ENCODE measurements around the gene AKAP12.
"Not testable (repeated sequence)": the region's sequence is repeated elsewhere in the genome, so short reads cannot be mapped to it uniquely, and the experiment has no call there.

AKAP12 gene

DNA sequence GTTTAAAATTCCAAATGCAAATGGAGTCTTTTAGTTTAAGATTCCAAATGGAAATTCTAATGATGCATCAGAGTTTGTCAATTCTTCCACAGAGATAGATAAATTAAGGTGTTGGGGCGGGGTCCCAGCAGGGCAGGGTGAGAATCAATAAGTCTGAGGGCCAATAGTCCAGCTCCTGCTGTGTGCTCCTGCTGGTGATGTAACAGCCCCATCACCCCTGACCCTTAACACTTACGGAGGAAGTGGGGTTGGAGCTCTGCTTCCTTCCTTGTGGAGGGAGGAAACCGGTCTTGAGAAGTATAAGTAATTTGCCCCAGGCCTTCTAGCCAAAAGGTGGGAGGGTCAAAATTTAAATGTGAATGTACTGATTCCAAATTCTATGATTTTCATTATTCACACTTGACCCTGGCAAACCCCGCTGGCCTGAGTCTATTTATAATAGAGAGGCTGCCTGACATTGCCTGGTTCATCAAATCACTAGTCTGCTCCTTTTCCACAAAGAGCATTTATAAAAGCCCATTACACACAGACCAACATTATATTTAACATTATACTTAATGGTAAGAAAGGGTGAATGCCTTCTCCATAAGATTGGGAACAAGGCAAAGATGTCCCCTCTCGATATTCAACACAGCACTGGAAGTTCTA is 134.4 kb downstream of the AKAP12 start:
- in situ Hi-C loops (cut with MboI; ENCODE audit: low sequenced_read_pairs), result no loop called here

DNA sequence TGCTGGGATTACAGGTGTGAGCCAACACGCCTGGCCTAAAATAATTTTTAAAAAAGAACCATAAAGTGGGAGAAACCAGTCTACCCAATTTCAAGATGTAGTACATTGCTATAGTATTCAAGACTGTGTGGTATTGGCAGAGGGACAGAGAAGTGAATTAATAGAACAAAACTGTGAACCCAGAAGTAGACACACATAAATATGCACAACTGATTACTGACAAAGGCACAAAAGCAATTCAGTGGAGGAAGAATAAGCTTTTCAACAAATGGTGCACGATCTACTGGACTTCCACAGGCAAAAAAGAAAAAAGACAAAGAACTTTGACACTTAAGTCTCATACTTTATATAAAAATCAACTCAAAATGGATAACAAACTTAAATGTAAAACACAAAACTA is 136.1 kb downstream of the AKAP12 start:
- in situ Hi-C loops (cut with MboI; ENCODE audit: low sequenced_read_pairs), result no loop called here

DNA sequence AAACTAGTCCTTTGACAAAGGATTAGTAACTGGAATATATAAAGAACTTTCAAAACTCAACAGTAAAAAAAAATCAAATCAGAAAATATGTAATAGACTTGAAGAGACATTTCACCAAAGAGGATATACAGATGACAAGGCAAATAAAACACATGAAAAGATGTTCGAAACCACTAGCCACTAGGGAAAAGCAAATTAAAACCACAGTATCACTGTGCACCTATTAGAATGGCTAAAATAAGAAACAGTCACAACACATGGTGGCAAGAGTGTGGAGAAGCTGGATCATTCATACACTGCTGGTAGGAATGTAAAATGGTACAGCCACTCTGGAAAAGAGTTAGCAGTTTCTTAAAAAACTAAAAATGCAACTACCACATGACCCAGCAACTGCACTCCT is 136.7 kb downstream of the AKAP12 start:
- in situ Hi-C loops (cut with MboI; ENCODE audit: low sequenced_read_pairs), result no loop called here

DNA sequence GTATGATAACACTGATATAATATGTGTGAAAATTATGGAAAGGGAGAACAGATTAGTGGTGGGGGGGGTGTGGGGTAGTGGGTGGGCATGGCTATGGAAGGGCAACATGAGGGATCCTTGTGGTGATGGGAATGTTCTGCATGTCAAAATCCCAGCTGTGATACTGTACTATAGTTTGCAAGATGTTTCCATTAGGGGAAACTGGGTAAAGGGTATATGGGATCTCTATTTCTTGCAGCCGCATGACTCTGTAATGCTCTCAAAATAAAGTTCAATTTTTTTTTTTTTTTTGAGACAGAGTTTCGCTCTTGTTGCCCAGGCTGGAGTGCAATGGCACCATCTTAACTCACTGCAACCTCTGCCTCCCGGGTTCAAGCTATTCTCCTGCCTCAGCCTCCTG is 137.3 kb downstream of the AKAP12 start:
- in situ Hi-C loops (cut with MboI; ENCODE audit: low sequenced_read_pairs), result no loop called here

DNA sequence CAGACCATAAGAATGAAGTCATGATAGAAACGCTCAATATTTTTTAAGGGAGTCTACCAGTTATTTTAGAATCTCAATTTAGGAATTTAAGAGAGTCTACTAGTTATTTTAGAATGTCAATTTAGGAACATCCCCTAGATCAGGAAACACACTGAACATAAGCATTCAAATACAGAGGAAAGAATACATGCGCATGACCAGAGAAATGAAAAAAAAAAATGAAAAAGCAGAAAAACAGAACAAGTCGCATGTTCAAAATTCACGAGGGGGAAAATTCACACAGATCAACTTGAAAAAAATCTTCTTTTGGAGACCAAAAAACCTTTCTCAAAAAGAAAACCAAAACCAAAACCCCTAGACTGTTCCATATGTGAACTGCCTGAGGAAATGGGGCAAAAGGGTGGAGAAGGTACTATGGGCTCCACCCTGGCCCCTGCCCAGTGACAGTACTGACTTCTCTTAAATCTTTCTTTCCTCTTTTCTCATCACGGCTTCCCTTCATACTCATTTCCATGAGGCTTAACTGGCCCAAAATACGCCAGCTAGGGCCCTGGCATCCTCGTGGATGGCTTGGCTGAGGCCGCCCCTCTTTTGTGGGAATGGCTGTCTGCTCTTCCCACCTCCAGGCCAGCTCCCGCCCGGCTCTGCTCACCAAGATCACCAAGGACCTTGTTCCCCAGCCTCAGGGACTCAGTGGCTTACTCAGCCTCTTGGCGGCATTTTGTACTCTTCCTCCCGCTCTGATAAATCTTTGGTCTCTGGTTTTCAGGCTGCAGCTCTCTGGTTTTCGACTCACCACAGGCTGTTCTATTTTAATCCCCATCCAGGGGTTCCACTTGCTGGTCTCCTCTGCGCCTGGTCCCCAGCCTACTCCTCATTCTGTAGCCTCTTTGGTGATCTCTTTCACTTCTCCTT is 140.4 kb downstream of the AKAP12 start:
- in situ Hi-C loops (cut with MboI; ENCODE audit: low sequenced_read_pairs), result no loop called here

DNA sequence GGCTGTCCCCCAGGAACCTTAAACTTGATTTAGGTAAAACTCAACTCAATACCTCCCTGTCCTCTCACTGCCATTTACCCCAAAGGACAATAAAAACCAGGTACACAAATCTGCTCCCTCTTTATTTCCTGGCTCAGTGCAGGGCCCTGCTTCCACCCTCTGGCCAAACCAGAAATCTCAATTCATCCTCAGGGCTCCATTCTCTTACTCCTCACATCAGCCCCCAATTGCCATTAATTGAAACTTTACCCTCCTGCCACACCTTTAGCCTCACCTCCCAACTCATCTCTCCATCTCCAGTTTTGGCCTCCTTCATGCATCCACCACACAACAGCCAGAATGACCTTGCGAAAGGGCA is 141.1 kb downstream of the AKAP12 start:
- in situ Hi-C loops (cut with MboI; ENCODE audit: low sequenced_read_pairs), result no loop called here

DNA sequence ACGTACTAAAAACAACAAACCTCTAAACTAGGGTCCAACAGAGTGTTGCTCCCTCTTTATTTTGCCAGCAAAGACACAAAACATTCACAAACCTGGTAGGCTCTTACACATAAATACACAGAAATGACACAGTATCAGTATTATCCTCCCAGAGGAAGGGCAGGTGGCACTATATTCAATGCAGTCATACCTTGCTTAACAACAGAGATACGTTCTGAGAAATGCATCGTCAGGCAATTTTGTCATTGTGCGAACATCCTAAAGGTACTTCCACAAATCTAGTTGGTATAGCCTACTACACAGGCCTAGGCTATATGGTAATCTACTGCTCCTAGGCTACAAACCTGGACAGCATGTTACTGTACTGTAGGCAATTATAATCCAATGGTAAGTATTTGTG is 142.0 kb downstream of the AKAP12 start:
- in situ Hi-C loops (cut with MboI; ENCODE audit: low sequenced_read_pairs), result no loop called here

DNA sequence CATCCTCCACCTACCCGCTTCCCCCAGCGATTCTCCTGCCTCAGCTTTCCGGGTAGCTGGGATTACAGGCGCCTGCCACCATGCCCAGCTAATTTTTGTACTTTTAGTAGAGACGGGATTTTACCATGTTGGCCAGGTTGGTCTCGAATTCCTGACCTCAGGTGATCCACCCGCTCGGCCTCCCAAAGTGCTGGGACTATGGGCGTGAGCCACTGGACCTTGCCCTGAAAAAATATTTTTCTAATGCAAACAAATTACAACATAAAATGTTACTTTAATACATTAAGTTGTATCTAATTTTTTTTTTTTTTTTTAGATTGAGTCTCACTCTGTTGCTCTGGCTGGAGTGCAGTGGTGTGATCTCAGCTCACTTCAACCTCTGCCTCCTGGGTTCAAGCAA is 142.9 kb downstream of the AKAP12 start:
- in situ Hi-C loops (cut with MboI; ENCODE audit: low sequenced_read_pairs), result not testable (repeated sequence)

DNA sequence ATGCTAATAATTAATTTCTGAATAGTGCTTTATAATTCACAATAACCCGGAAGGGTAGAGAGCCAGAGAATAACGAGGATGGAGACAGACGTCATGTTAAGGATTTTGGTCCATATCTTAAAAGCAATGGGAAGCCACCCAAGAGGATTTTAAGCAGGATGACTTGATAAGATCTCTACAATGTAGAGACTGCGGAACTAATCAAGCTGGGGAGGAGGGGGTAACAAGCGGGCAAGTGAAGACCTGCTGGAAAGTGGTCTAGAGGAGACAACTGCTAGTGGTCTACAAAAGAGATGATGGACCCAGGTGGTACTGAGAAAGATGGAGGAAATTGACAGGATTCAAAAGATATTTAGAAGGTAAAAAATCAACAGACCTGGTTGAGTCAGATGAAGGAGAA is 144.4 kb downstream of the AKAP12 start:
- in situ Hi-C loops (cut with MboI; ENCODE audit: low sequenced_read_pairs), result no loop called here

DNA sequence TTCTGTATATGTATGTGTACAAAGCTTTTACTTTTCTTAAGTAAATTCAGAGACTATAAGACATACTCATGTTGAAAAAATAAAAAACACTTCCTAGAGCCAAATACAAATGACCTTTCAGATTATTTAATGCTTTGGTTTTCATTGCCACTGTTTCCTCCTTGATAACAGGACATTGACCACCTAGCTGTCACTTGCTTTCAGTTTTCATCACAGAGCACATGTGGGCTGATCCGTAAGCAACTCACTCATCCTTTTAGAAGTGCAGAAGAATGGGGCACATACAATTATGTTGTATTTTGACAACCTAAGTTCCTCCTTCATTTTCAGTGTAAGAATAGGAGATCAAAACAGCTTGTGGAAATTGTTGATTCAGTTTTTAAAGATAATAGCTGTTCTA is 145.4 kb downstream of the AKAP12 start:
- in situ Hi-C loops (cut with MboI; ENCODE audit: low sequenced_read_pairs), result no loop called here

DNA sequence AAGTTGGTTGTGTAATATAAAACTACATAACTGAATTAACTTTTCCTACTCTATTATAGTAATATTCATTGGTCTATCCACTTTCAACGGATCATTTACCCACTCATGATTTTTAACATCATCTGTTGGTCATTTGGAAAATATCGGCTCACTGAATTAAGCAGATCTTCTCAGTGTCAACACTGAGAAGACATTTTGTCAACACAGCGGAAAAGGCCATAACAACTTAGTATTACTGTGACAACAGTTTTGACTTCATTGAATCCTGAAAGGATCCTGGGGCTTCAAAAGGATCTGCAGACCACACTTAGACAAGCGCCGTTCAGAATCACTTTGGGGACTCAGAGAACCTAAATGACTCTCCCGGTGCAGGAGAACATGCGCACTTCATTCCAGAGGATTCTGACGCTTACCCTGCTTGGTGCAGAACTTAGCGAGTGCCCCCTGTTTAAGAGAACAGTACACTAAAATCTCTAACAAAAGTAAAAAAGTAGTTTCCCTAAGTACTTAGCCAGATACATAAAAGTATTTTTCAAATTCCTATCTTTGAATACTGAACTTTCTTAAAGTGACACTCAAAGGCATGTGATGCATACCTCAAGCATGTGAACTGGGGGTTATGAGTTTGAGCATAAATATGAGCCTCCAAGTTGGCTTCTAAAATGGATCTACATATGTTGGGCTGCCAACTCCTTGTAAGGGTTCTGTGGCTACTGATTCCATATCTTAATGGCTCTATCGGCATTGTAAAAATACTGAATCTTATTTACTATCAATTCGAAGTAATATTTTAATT is 147.6 kb downstream of the AKAP12 start:
- in situ Hi-C loops (cut with MboI; ENCODE audit: low sequenced_read_pairs), result no loop called here

DNA sequence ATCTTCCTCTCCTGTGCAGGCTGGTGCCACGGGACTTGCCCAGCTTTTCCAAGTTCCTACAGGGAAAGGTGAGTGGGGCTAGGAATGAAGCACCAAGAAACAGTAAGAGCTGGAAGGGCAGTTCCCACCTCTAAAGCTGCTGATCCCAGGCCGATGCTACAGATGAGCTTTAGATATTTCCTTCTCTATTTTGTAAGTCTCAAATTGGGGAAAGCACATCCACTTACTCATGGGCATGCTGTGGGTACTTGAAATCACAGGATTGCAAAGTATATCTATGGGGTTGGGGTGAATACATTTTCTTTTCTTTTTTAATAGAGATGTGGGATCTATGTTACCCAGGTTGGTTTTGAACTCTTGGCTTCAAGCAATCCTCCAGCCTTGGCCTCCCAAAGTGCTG is 148.5 kb downstream of the AKAP12 start:
- in situ Hi-C loops (cut with MboI; ENCODE audit: low sequenced_read_pairs), result no loop called here

DNA sequence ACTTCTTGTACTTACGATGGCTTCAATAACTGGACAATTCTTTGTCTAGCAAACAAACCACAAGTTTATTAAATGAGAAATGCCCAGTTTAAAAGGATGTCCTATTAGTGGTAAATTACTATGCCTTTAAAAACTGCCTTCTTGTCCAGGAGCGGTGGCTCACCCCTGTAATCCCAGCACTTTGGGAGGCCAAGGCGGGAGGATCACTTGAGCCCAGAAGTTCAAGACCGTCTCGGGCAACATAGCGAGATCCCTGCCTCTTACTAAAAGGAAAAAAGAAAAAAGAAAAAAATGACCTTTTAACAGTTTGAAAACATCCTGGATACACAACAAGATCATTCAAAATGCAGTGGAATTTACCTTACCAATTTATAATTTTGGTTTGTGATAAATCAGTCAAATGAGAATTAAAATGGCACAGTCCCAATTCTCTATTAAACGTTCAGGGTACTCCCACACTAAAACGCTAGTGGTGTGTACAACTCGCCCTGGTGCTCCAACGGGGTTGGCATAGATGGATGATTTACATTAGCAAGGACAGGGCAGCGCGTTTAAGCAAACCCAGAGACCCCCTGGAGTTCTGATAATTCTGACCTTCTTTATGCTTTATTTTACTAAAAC is 149.3 kb downstream of the AKAP12 start:
- in situ Hi-C loops (cut with MboI; ENCODE audit: low sequenced_read_pairs), result no loop called here

DNA sequence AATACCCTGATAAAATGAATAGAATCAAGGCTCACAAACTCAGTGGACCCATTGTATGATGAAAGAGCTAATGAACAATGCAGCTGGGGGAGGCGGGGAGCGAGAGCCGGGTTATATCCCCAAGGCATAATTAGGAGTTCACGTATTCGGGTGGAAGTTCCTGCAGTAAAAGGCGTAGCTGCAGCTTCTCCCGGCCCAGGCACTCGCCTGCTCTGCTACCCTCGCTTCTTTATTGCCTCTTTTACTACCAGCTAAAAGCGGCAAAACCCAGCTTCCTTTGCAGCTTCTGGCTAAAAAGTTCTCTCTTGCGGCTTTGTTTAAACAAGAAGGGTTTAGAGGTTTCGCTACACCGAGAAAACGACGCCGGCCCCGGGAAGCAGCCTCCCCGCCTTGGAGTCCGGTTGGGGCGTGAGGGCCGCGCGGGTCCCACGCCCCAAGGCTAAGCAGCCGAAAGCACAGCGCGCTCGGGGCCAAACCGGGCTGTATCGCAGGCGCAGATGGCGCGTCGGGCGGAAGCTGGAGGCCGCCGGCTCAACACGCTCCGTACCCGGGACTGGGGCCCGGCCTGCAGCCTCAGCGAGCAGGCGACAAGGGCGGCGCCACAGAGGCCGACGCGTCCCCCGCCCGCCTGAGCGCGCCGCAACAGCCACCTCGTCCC is 150.0 kb downstream of the AKAP12 start:
- in situ Hi-C loops (cut with MboI; ENCODE audit: low sequenced_read_pairs), result no loop called here

DNA sequence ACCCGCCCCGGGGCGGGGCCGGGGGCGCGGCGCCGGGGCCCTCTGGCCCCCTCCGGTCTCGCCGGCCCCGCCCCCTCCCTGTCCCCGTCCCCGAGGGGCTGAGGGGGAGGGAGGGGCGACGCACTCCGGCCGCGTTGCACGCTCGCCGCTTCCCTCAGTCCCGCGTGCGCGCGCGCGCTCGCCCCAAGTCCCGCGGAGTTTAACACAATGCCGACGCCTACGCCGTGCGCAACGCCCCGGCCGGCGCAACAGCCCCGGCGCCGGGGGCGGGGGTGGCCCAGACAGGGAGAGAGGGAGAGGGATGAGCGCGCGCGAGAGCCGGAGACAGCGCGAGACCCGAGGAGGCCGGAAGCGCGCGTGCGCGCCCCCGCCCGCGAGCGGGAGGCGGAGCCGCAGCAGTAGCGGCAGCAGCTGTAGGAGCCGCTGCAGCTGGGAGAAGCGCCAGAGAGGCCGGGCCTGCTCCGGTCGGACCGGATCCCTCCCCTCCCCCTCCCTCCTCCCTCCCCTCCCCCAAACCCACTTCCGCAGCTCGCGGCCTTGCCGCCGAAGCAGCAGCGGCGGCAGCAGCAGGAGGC is 150.6 kb downstream of the AKAP12 start:
- in situ Hi-C loops (cut with MboI; ENCODE audit: low sequenced_read_pairs), result no loop called here

DNA sequence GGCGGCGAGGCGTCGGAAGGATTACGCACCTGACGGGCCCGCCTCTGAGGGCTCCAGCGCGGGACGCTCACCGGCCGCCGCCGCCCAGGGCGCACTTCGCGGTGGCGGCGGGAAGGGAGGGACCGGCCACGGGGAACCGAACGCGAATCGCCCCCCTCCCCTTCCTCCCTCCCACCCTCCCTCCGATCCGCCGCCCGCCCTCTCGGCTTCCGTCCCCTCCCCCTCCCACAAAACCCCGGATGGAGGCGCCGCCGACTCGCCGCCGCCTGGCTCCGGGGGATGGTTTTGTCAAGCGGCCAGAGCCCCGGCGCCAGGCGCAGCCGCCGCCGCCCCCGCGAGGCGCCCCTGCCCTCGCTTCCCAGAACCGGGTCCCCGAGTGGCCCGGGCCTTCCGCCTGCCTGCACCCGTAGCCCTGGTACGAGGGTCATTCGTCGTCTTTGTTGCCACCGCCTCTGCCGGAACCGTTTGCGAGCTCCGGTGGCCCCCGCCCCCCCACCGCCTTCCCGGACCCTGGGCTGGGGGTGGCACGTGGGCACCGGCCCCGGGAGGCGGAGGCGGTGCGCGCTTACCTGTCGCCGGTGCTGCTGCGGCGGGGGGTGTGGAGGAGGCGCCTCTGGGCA is 151.2 kb downstream of the AKAP12 start:
- in situ Hi-C loops (cut with MboI; ENCODE audit: low sequenced_read_pairs), result no loop called here

DNA sequence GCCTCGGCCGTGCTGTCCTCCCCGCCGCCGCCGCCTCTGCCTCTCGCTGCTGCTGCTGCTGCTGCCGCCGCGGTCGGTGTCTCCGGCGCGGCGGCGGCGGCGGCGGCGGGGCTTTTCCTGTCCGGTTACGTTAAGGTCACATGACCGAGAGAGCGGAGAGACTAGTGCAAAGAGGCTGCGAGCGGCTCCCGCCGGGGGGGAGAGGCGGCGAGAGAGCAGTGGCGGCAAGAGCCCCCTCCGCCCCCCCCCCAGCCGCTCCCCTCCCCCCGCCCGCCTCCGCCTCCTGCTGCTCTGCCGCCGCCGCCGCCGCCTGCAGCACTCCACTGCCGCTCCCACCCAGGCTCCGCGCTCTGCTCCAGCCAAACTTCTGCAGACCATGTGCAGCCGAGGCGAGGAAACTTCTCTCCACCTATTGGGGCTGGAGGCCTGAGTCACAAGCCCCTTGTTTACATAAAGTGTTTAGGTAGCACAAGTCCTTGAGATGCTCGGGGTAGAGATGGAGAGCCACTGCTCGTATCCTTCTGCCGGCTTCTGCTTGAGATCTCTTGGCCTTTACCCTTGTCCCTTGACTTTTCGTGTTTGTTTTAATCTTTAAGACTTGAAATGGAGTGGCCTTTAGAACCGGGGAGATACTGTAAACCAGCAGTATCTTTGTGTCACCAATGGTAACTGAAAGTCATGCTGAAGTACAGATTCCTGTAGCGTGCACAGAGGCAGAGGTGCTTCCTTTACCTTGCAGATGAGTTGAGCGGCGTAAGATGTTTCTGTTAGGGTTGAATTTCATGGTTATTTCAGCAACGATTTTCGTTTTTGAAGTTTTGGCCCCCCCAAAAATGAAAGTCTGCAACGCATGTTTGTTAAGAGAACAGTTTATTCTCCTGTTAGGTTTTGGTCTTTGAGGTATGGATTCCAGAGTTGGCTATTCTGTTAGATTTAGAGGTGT is 152.0 kb downstream of the AKAP12 start, which contains the start of gene ZBTB2:
Gene ZBTB2, minus strand, starts transcription at position 89 of the 943 bp plus-strand sequence. CDS start 17,922 bp downstream, outside the sequence.
- in situ Hi-C loops (cut with MboI; ENCODE audit: low sequenced_read_pairs), result no loop called here

DNA sequence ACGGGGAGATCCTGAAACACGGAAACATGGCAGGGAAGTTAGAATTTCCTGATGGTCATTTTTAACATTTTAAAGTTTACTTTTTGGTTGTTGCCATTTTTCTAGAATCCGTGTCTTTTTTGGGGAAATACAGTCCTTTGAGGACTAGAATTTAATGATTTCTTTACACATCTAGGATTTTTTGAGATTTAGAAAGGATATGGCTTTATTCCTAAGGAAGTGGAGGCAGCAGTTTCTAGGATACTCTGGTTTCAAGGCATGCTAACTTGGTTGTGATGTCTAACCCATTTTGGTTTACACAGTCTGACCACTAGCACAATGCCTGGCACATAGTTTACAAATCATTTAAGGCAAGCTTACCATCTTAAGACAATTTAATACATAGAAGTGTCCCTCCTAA is 152.7 kb downstream of the AKAP12 start:
- in situ Hi-C loops (cut with MboI; ENCODE audit: low sequenced_read_pairs), result no loop called here

DNA sequence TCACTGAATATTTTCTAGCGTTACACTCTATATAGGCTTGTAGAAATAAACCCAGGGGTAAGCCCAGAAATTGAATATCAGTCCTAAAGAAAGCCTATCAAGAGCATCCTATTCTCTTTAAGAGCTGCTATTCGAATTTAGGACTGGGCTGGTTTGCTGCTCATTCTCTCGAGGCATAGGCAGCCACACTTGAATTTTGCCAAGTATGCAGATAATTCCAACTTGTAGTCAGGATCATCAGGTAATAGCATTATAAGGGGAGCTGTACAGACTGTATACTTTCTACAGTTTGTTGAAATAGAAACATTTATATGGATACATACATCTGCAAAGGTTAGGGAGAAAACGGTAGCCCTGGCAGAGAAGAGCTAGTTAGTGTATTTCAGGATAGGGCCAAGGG is 153.6 kb downstream of the AKAP12 start:
- in situ Hi-C loops (cut with MboI; ENCODE audit: low sequenced_read_pairs), result no loop called here

Data from HL-60/S4 treated with phorbol 12-myristate 13-acetate at 8.2 ng/mL for 4 days and 3 days (cell line).